GM21717 (cell line): ENCODE results near the gene SCN1A.
"Not testable (repeated sequence)": the region's sequence is repeated elsewhere in the genome, so short reads cannot be mapped to it uniquely, and the experiment has no call there.

Source experiments
- ATAC-seq: cut with Tn5 transposase; IDR thresholded peaks from one replicate; pipeline ENCODE4 v1.9.1; 2021; ENCODE audit warnings: mild to moderate bottlenecking, moderate library complexity; ENCODE audit not compliant: unreplicated experiment

The SCN1A gene

GRCh38 chr2:165990846-165991245 lies 137.0 kb downstream of the SCN1A start:
- no peak for ATAC-seq

GRCh38 chr2:165989851-165990250 lies 138.0 kb downstream of the SCN1A start:
- no peak for ATAC-seq

- ATAC-seq: no peak
Observed at GRCh38 chr2:165985120-165985519, 142.7 kb downstream of the SCN1A start.

GRCh38 chr2:165972161-165972560 lies 155.7 kb downstream of the SCN1A start:
- not testable (repeated sequence) for ATAC-seq

GRCh38 chr2:165970663-165971062 lies 157.2 kb downstream of the SCN1A start:
- ATAC-seq: no peak

GRCh38 chr2:165969227-165969626 lies 158.6 kb downstream of the SCN1A start:
- no peak for ATAC-seq

GRCh38 chr2:165967746-165968145 lies 160.1 kb downstream of the SCN1A start:
- ATAC-seq: no peak

GRCh38 chr2:165961818-165962217 lies 166.0 kb downstream of the SCN1A start:
- no peak for ATAC-seq

GRCh38 chr2:165959371-165959770 lies 168.4 kb downstream of the SCN1A start:
- ATAC-seq: no peak

GRCh38 chr2:165958313-165958960 lies 169.4 kb downstream of the SCN1A start:
- no peak for ATAC-seq

- no peak for ATAC-seq
Observed at GRCh38 chr2:165957030-165957675, 170.7 kb downstream of the SCN1A start.

- ATAC-seq: peak; percentile 99
Observed at GRCh38 chr2:165953655-165954606, 173.9 kb downstream of the SCN1A start, which contains the start of gene TTC21B. Gene TTC21B (minus strand): TSS chr2:165953776. CDS start chr2:165953705, 71 bp downstream.

- peak; percentile 52 for ATAC-seq
Observed at GRCh38 chr2:165953306-165953654, 174.5 kb downstream of the SCN1A start.

- ATAC-seq: no peak
Observed at GRCh38 chr2:165952741-165953211, 175.0 kb downstream of the SCN1A start.

GRCh38 chr2:165952085-165952484 lies 175.7 kb downstream of the SCN1A start:
- ATAC-seq: no peak

- ATAC-seq: no peak
Observed at GRCh38 chr2:165950438-165950837, 177.4 kb downstream of the SCN1A start.

GRCh38 chr2:165941827-165942226 lies 186.0 kb downstream of the SCN1A start:
- no peak for ATAC-seq

- no peak for ATAC-seq
Observed at GRCh38 chr2:165938237-165938636, 189.6 kb downstream of the SCN1A start.
